ENCODE results near the gene BEX2. TPM values are rescaled to one million over a fixed set of nuclear protein-coding genes. Genes with fewer than 3 reads are reported as not detected.

Gene BEX2
- total RNA-seq, 1 donor from 2014 or later, result 7.4 TPM

GRCh38 chrX:103304705-103305104 lies 6.1 kb downstream of the BEX2 start:
- H3K27me3 ChIP-seq, result no peaks in the 10 kb centered on the region
- TF ChIP-seq POLR2A (IDR thresholded peaks at IDR 0.05) (no peak), POLR2AphosphoS5 (IDR thresholded peaks at IDR 0.05; ENCODE audit: insufficient read depth in 1 of 2, low read depth in 1 of 2) (no peak)
- TF ChIP-seq, protein P1, sequence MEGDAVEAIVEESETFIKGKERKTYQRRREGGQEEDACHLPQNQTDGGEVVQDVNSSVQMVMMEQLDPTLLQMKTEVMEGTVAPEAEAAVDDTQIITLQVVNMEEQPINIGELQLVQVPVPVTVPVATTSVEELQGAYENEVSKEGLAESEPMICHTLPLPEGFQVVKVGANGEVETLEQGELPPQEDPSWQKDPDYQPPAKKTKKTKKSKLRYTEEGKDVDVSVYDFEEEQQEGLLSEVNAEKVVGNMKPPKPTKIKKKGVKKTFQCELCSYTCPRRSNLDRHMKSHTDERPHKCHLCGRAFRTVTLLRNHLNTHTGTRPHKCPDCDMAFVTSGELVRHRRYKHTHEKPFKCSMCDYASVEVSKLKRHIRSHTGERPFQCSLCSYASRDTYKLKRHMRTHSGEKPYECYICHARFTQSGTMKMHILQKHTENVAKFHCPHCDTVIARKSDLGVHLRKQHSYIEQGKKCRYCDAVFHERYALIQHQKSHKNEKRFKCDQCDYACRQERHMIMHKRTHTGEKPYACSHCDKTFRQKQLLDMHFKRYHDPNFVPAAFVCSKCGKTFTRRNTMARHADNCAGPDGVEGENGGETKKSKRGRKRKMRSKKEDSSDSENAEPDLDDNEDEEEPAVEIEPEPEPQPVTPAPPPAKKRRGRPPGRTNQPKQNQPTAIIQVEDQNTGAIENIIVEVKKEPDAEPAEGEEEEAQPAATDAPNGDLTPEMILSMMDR (IDR thresholded peaks at IDR 0.05), result no peak
- H3K36me3 ChIP-seq, result no peaks in the 10 kb centered on the region
- intact Hi-C loops (cut with DNase I), result no loop called here
- H3K27ac ChIP-seq, result no peak overlapping the region
- H3K4me1 ChIP-seq, result no peaks in the 10 kb centered on the region
- DNase-seq (ENCODE audit: extremely low spot score in 2 of 2), result no peak
- no peak overlapping the region for H3K4me3 ChIP-seq
- no peaks in the 10 kb centered on the region for H3K9me3 ChIP-seq

- no peak overlapping the region for H3K4me3 ChIP-seq
- H3K36me3 ChIP-seq, result no peaks in the 10 kb centered on the region
- H3K27me3 ChIP-seq, result no peaks in the 10 kb centered on the region
- no peak for DNase-seq (ENCODE audit: extremely low spot score in 2 of 2)
- no peak overlapping the region for H3K27ac ChIP-seq
- no peaks in the 10 kb centered on the region for H3K9me3 ChIP-seq
- intact Hi-C loops (cut with DNase I), result no loop called here
- no peaks in the 10 kb centered on the region for H3K4me1 ChIP-seq
- TF ChIP-seq POLR2AphosphoS5 (IDR thresholded peaks at IDR 0.05; ENCODE audit: insufficient read depth in 1 of 2, low read depth in 1 of 2) (no peak), POLR2A (IDR thresholded peaks at IDR 0.05) (no peak)
- TF ChIP-seq, protein P1 (IDR thresholded peaks at IDR 0.05), result no peak
Observed at GRCh38 chrX:103293118-103293517, 17.7 kb downstream of the BEX2 start.

- Histone ChIP-seq H3K4me3 (no peak overlapping the region), H3K27ac (no peak overlapping the region), H3K36me3 (no peaks in the 10 kb centered on the region), H3K4me1 (no peaks in the 10 kb centered on the region), H3K27me3 (no peaks in the 10 kb centered on the region), H3K9me3 (no peaks in the 10 kb centered on the region)
- TF ChIP-seq, protein P1 (IDR thresholded peaks at IDR 0.05), result no peak
- TF ChIP-seq POLR2AphosphoS5 (IDR thresholded peaks at IDR 0.05; ENCODE audit: insufficient read depth in 1 of 2, low read depth in 1 of 2), result no peak
- TF ChIP-seq POLR2A (IDR thresholded peaks at IDR 0.05), result no peak
- DNase-seq (ENCODE audit: extremely low spot score in 2 of 2), result no peak
- intact Hi-C loops (cut with DNase I), result no loop called here
Observed at GRCh38 chrX:103279624-103280023, 31.2 kb downstream of the BEX2 start.

DNA sequence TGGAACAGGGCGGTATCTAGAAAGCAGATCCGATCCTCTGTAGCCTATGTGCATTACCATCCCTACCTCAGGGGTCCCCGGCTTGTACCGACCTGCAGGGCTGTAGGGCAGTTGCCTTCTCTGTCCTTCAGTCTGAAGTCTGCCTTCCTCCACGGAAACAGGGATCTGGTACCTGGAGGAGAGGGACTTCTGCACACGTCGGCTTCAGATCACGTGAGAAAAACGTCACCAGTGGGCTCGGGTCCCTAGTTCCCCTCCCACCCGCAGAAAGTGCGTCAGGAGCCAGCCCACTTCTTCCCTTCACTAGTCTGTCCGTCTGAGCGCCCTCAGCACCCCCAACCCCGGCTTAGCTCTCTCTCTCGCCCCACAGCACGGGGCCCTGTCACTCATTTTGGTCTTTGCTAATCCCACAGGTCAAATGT lies 34.2 kb downstream of the BEX2 start, which contains the start of gene TCEAL5:
Gene TCEAL5 (minus strand): TSS at position 170 of the 422 bp plus-strand sequence. CDS start 2,187 bp downstream, outside the sequence.
- Histone ChIP-seq H3K4me1 (no peaks in the 10 kb centered on the region), H3K27me3 (no peaks in the 10 kb centered on the region), H3K27ac (peak within 1 kb of the TSS; percentile 37), H3K4me3 (peak within 1 kb of the TSS; percentile 18 to 21), H3K36me3 (no peaks in the 10 kb centered on the region), H3K9me3 (no peaks in the 10 kb centered on the region)
- intact Hi-C loops (cut with DNase I), result no loop called here
- DNase-seq (ENCODE audit: extremely low spot score in 2 of 2), result no peak
- TF ChIP-seq POLR2A (IDR thresholded peaks at IDR 0.05), result no peak
- TF ChIP-seq POLR2AphosphoS5 (IDR thresholded peaks at IDR 0.05; ENCODE audit: insufficient read depth in 1 of 2, low read depth in 1 of 2), result peak in 1 of 2 donors; percentile 18

- Histone ChIP-seq H3K27me3 (no peaks in the 10 kb centered on the region), H3K4me3 (peak overlapping the region; percentile 18 to 21)
Observed at GRCh38 chrX:103275947-103276567, 34.7 kb downstream of the BEX2 start.

More at GRCh38 chrX:103275947-103276567, 34.7 kb downstream of the BEX2 start:
- TF ChIP-seq POLR2A (IDR thresholded peaks at IDR 0.05), result no peak
- TF ChIP-seq, protein P1 (IDR thresholded peaks at IDR 0.05), result no peak
- no peak for TF ChIP-seq POLR2AphosphoS5 (IDR thresholded peaks at IDR 0.05; ENCODE audit: insufficient read depth in 1 of 2, low read depth in 1 of 2)
- Histone ChIP-seq H3K4me1 (no peaks in the 10 kb centered on the region), H3K36me3 (no peaks in the 10 kb centered on the region), H3K9me3 (no peaks in the 10 kb centered on the region), H3K27ac (peak overlapping the region; percentile 37)
- intact Hi-C loops (cut with DNase I), result no loop called here
- no peak for DNase-seq (ENCODE audit: extremely low spot score in 2 of 2)

Data from vagina (tissue), 2 donors.